Activated CD8-positive, alpha-beta T cell treated with anti-CD3 and anti-CD28 coated beads, Interleukin-2, amount 10 ng/mL, durations not matched to agents 7 days and 5 days (primary cell): ENCODE results near the gene TACC2. TPM values are rescaled to one million over a fixed set of nuclear protein-coding genes. Genes with fewer than 3 reads are reported as not detected.
"Not testable (repeated sequence)": the region's sequence is repeated elsewhere in the genome, so short reads cannot be mapped to it uniquely, and the experiment has no call there.

Experiments
- ATAC-seq: fragments of 150-1000 bp; cut with Tn5 transposase; one replicate; pipeline ENCODE4 v1.10.0; 2021; ENCODE audit warnings: moderate library complexity
- CTCF ChIA-PET: fragments of 350-600 bp; sonication (Branson Sonifier 250); formaldehyde crosslinking; loops from one replicate; lab custom pipeline; 2021; ENCODE audit warnings: antibody characterized with exemption; lab: Charles Lee
- POLR2A ChIA-PET: fragments of 350-600 bp; sonication (Branson Sonifier 250); formaldehyde crosslinking; loops from one replicate; lab custom pipeline; 2021; ENCODE audit warnings: antibody characterized with exemption; lab: Charles Lee
- DNase-seq: peaks from one replicate; pipeline ENCODE4 v3.0.0-alpha.2; 2020
- H3K27ac Mint-ChIP-seq: one replicate; pipeline ENCODE4 v1.8.0; 2021; ENCODE audit warnings: mild to moderate bottlenecking, mixed read lengths
- H3K27me3 Mint-ChIP-seq: one replicate; pipeline ENCODE4 v1.8.0; 2021; ENCODE audit warnings: low read depth, mixed read lengths
- H3K36me3 Mint-ChIP-seq: one replicate; pipeline ENCODE4 v1.8.0; 2021; ENCODE audit warnings: low read depth, mixed read lengths
- H3K4me1 Mint-ChIP-seq: one replicate; pipeline ENCODE4 v1.8.0; 2021; ENCODE audit warnings: low read depth, mixed read lengths
- H3K4me3 Mint-ChIP-seq: one replicate; pipeline ENCODE4 v1.8.0; 2021; ENCODE audit warnings: mild to moderate bottlenecking, mixed read lengths
- H3K9me3 Mint-ChIP-seq: one replicate; pipeline ENCODE4 v1.8.0; 2022; ENCODE audit warnings: mixed read lengths; ENCODE audit not compliant: insufficient read depth
- total RNA-seq, 2 experiments: library from RNA; stranded (reverse); gene quantifications; one replicate each; pipeline ENCODE4 v1.2.3, GENCODE V29; 2021

Gene TACC2
- total RNA-seq, 2 experiments from 2014 or later, result not detected

- DNase-seq, result no peak
- Mint-ChIP-seq H3K36me3 (peaks cover 42% of the 10 kb centered on the region), H3K27me3 (no peaks in the 10 kb centered on the region), H3K4me1 (no peaks in the 10 kb centered on the region), H3K27ac (no peak overlapping the region), H3K4me3 (no peak overlapping the region), H3K9me3 (no peaks in the 10 kb centered on the region)
- ChIA-PET CTCF (no interaction called here), POLR2A (no interaction called here)
- no peak for ATAC-seq
Observed at GRCh38 chr10:121961456-121961855, 27.5 kb upstream of the TACC2 start.

- no peaks in the 10 kb centered on the region for H3K4me1 Mint-ChIP-seq
- no peak overlapping the region for H3K4me3 Mint-ChIP-seq
- ChIA-PET POLR2A (interaction anchor here (0.7 kb wide), 1 partner anchor 14 kb away, joined by 3 read pairs; no protein-coding TSS in a partner anchor), CTCF (no interaction called here)
- H3K36me3 Mint-ChIP-seq, result peaks cover 40% of the 10 kb centered on the region
- no peaks in the 10 kb centered on the region for H3K9me3 Mint-ChIP-seq
- H3K27me3 Mint-ChIP-seq, result no peaks in the 10 kb centered on the region
- H3K27ac Mint-ChIP-seq, result no peak overlapping the region
- ATAC-seq, result no peak
- DNase-seq, result no peak
Observed at GRCh38 chr10:121965996-121966395, 23.0 kb upstream of the TACC2 start.

DNA sequence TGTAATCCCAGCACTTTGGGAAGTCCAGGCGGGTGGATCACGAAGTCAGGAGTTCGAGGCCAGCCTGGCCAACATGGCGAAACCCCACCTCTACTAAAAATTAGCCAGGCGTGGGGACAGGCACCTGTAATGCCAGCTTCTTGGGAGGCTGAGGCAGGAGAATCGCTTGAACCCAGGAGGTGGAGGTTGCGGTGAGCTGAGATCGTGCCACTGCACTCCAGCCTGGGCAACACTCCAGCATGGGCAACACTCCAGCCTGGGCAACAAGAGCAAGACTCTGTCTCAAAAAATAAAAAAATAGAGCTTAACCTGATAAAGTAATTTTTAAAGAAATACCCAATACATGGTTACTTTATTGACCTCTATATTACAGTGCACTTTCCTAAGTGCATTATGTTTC lies 19.9 kb upstream of the TACC2 start:
- Mint-ChIP-seq H3K36me3 (peaks cover 54% of the 10 kb centered on the region), H3K4me1 (peaks cover 13% of the 10 kb centered on the region)
- POLR2A ChIA-PET, result interaction anchor here (0.6 kb wide), 1 partner anchor 41 kb away, joined by 3 read pairs; no protein-coding TSS in a partner anchor
- H3K27me3 Mint-ChIP-seq, CTCF ChIA-PET, DNase-seq, ATAC-seq, H3K4me3 Mint-ChIP-seq, H3K27ac Mint-ChIP-seq, H3K9me3 Mint-ChIP-seq: not testable (repeated sequence)

DNA sequence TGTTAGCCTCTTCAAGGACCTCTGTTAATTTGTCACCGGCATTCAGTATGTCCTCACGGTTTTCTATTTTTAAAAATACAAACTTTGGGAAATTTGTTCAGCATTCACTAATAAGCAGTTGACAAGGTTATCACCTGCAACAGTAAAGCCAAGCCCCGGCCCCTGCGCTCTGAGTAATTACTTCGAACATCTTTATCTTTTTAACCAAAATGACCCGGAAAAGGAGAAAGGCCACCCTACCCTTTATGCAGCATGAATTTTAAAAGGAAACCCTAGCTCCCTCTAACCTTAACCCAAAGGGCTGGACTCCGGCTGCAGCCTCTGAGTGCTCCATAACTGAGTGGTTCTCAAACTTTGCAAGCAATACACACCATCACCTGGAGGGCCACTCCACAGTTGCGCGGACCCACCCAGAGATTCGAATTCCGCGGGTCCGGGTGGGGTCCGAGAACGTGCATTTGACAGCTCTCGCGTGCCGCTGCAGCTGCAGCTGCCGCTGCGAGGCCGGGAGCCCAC lies 14.9 kb upstream of the TACC2 start:
- H3K9me3 Mint-ChIP-seq, result peaks cover 10% of the 10 kb centered on the region
- peak overlapping the region; percentile 61 for H3K27ac Mint-ChIP-seq
- ATAC-seq, result peak; percentile 25
- ChIA-PET POLR2A (interaction anchor here (1.9 kb wide), 1 partner anchor 46 kb away, joined by 6 read pairs; the partner anchor contains the start of gene ATE1), CTCF (no interaction called here)
- H3K36me3 Mint-ChIP-seq, result peaks cover 29% of the 10 kb centered on the region
- H3K27me3 Mint-ChIP-seq, result no peaks in the 10 kb centered on the region
- DNase-seq, result peak; percentile 46
- peak overlapping the region; percentile 88 for H3K4me3 Mint-ChIP-seq
- H3K4me1 Mint-ChIP-seq, result peaks cover 14% of the 10 kb centered on the region

GRCh38 chr10:121974535-121975294 lies 14.2 kb upstream of the TACC2 start, which contains the start of gene NSMCE4A:
Gene NSMCE4A (minus strand): TSS chr10:121975217. CDS start chr10:121975165, 52 bp downstream.
- Mint-ChIP-seq H3K36me3 (peaks cover 27% of the 10 kb centered on the region), H3K27me3 (no peaks in the 10 kb centered on the region), H3K4me1 (peaks cover 14% of the 10 kb centered on the region), H3K4me3 (peak within 1 kb of the TSS; percentile 88), H3K9me3 (peaks cover 10% of the 10 kb centered on the region), H3K27ac (peak within 1 kb of the TSS; percentile 61)
- DNase-seq, result peak; percentile 76
- ChIA-PET POLR2A (interaction anchor here (1.9 kb wide), 1 partner anchor 47 kb away, joined by 6 read pairs; the partner anchor contains the start of gene ATE1), CTCF (interaction anchor here (1.0 kb wide), 1 partner anchor 10 kb away, joined by 3 read pairs; no protein-coding TSS in a partner anchor)
- ATAC-seq, result peak; percentile 90

GRCh38 chr10:121975295-121976086 lies 13.5 kb upstream of the TACC2 start:
- ATAC-seq, result no peak
- no peak for DNase-seq
- Mint-ChIP-seq H3K36me3 (peaks cover 27% of the 10 kb centered on the region), H3K27ac (peak overlapping the region; percentile 61), H3K27me3 (no peaks in the 10 kb centered on the region), H3K4me3 (peak overlapping the region; percentile 61), H3K9me3 (peaks cover 10% of the 10 kb centered on the region), H3K4me1 (peaks cover 14% of the 10 kb centered on the region)
- POLR2A ChIA-PET, result interaction anchor here (1.9 kb wide), 1 partner anchor 47 kb away, joined by 6 read pairs; the partner anchor contains the start of gene ATE1
- CTCF ChIA-PET, result interaction anchor here (1.0 kb wide), 1 partner anchor 9 kb away, joined by 3 read pairs; no protein-coding TSS in a partner anchor

DNA sequence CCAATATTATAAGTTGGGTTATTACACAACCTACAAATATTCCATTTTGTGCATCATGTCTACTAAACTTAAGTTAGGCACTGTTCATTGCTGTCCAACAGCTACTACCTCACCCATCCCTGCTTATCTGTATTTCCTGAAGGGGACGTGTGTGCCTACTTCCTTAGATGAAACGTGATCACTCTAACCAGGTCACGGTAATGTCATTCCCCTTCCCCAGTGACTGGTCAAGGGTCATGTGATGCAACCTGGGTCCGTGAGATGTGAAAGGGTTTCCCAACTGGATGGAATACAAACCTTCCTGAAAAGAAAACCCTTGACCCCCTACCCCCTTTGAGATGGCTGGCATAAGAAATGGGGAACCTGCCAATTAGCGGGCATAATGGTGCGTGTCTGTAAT lies 12.4 kb upstream of the TACC2 start:
- ChIA-PET CTCF (no interaction called here), POLR2A (no interaction called here)
- no peak for DNase-seq
- no peaks in the 10 kb centered on the region for H3K27me3 Mint-ChIP-seq
- H3K36me3 Mint-ChIP-seq, result peaks cover 17% of the 10 kb centered on the region
- H3K27ac Mint-ChIP-seq, result no peak overlapping the region
- no peak overlapping the region for H3K4me3 Mint-ChIP-seq
- no peak for ATAC-seq
- peaks cover 14% of the 10 kb centered on the region for H3K4me1 Mint-ChIP-seq
- H3K9me3 Mint-ChIP-seq, result peaks cover 10% of the 10 kb centered on the region

- H3K36me3 Mint-ChIP-seq, result peaks cover 6% of the 10 kb centered on the region
- POLR2A ChIA-PET, result no interaction called here
- no peaks in the 10 kb centered on the region for H3K27me3 Mint-ChIP-seq
- no peak overlapping the region for H3K4me3 Mint-ChIP-seq
- ATAC-seq (no peak), DNase-seq (no peak)
- peaks cover 4% of the 10 kb centered on the region for H3K4me1 Mint-ChIP-seq
- H3K9me3 Mint-ChIP-seq, result peaks cover 10% of the 10 kb centered on the region
- CTCF ChIA-PET, result no interaction called here
- H3K27ac Mint-ChIP-seq, result no peak overlapping the region
Observed at GRCh38 chr10:121978511-121978910, 10.5 kb upstream of the TACC2 start.

GRCh38 chr10:121981346-121981745 lies 7.6 kb upstream of the TACC2 start:
- Mint-ChIP-seq H3K27ac (no peak overlapping the region), H3K4me1 (no peaks in the 10 kb centered on the region), H3K9me3 (peaks cover 17% of the 10 kb centered on the region), H3K27me3 (no peaks in the 10 kb centered on the region), H3K36me3 (peaks cover 1% of the 10 kb centered on the region), H3K4me3 (no peak overlapping the region)
- DNase-seq, result no peak
- ChIA-PET CTCF (no interaction called here), POLR2A (no interaction called here)
- ATAC-seq, result no peak

DNA sequence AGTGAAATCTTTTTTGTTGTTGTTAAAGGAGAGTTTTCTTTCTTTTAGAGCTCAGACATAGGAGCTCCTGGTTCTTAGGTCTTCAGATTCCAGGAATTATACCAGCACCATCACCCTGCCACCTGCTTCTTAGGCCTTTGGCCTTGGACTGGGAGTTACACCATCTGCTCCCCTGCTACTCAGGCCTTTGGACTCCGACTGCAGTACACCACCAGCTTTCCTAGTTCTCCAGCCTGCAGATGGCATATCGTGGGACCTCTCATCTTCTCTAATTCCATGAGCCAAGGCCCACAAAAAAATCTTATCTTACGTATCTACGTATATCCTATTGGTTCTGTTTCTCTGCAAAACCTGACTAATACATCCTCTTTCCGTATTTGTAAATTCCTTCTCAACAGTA lies 5.1 kb upstream of the TACC2 start:
- no peak for DNase-seq
- Mint-ChIP-seq H3K9me3 (peaks cover 9% of the 10 kb centered on the region), H3K36me3 (no peaks in the 10 kb centered on the region), H3K27me3 (peaks cover under 1% of the 10 kb centered on the region), H3K4me3 (no peak overlapping the region), H3K27ac (no peak overlapping the region), H3K4me1 (no peaks in the 10 kb centered on the region)
- ChIA-PET POLR2A (no interaction called here), CTCF (interaction anchor here (0.9 kb wide), 1 partner anchor 9 kb away, joined by 3 read pairs; the partner anchor contains the start of gene NSMCE4A)
- no peak for ATAC-seq

GRCh38 chr10:121984463-121984862 lies 4.5 kb upstream of the TACC2 start:
- no peak for ATAC-seq
- no peaks in the 10 kb centered on the region for H3K36me3 Mint-ChIP-seq
- CTCF ChIA-PET, result interaction anchor here (0.9 kb wide), 1 partner anchor 9 kb away, joined by 3 read pairs; the partner anchor contains the start of gene NSMCE4A
- H3K4me1 Mint-ChIP-seq, result no peaks in the 10 kb centered on the region
- H3K9me3 Mint-ChIP-seq, result peaks cover 9% of the 10 kb centered on the region
- no peak overlapping the region for H3K4me3 Mint-ChIP-seq
- DNase-seq, result no peak
- H3K27me3 Mint-ChIP-seq, result peaks cover 2% of the 10 kb centered on the region
- no peak overlapping the region for H3K27ac Mint-ChIP-seq
- POLR2A ChIA-PET, result no interaction called here
